ENCODE measurements around the gene C1orf226. TPM values are rescaled to one million over a fixed set of nuclear protein-coding genes. Genes with fewer than 3 reads are reported as not detected.
A peak's percentile ranks its signal among the peaks of the same experiment; 100 is the strongest.

C1orf226 gene
- total and polyA plus RNA-seq, 2 of the 8 experiments (the other 6 are each of a cell fraction or from before 2014, with no cell fraction given) = 8.2 to 18.8 TPM

GRCh38 chr1:162387226-162388082, 5.9 kb downstream of the C1orf226 start:
- Histone ChIP-seq H3K4me3 (ENCODE audit: extremely low read depth in 1 of 4, insufficient read depth in 2 of 4, low read depth in 3 of 4, low read length in 4 of 4) (no peak overlapping the region), H3K14ac (ENCODE audit: insufficient read length) (no peak overlapping the region), H2BK15ac (ENCODE audit: low read length) (no peak overlapping the region), H2BK120ac (replicated peaks; ENCODE audit: low read depth, low read length) (no peak overlapping the region), H4K20me1 (replicated peaks in 1 of 2; ENCODE audit: control insufficient read depth in 1 of 2, insufficient read depth in 2 of 2, low read length in 2 of 2) (no peaks in the 10 kb centered on the region), H3K27ac (ENCODE audit: low read depth, low read length) (no peak overlapping the region), H3K18ac (ENCODE audit: extremely low read depth, low read length) (0 out of 2 replicates have a peak overlapping the region, but pooled peaks have one; percentile 6), H3K23ac (ENCODE audit: insufficient read length) (no peak overlapping the region), H3K27me3 (replicated peaks in 1 of 4; ENCODE audit: control insufficient read depth in 3 of 4, extremely low read depth in 1 of 4, insufficient read depth in 3 of 4, low read length in 3 of 4) (no peaks in the 10 kb centered on the region), H3K56ac (replicated peaks; ENCODE audit: insufficient read length, low read depth, low read length) (no peak overlapping the region), H3K4me2 (ENCODE audit: insufficient read depth in 1 of 2, low read depth in 2 of 2, low read length in 2 of 2) (no peak overlapping the region), H2BK5ac (ENCODE audit: low read depth, low read length) (no peak overlapping the region), H3K23me2 (ENCODE audit: low read depth, low read length) (no peaks in the 10 kb centered on the region), H4K91ac (replicated peaks; ENCODE audit: insufficient read length, low read length) (no peak overlapping the region), H3K4ac (replicated peaks; ENCODE audit: insufficient read length, low read depth, low read length) (no peak overlapping the region), H2BK20ac (ENCODE audit: low read length) (no peak overlapping the region), H3K9ac (replicated peaks in 1 of 4; ENCODE audit: extremely low read depth in 1 of 4, low read depth in 3 of 4, low read length in 3 of 4) (no peak overlapping the region), H3K79me1 (ENCODE audit: low read depth, low read length) (no peaks in the 10 kb centered on the region), H3K4me1 (replicated peaks in 1 of 4; ENCODE audit: control insufficient read depth in 3 of 4, insufficient read depth in 4 of 4, low read length in 3 of 4) (peaks cover 0 to 6% (median 1%) of the 10 kb centered on the region in 4 experiments; a peak in 4 of 7 replicates), H2AK5ac (ENCODE audit: low read depth, low read length) (no peak overlapping the region), H3K9me3 (ENCODE audit: insufficient read depth in 2 of 2, low read depth in 1 of 2, low read length in 1 of 2) (no peaks in the 10 kb centered on the region), H4K5ac (ENCODE audit: insufficient read length, low read depth, low read length) (no peak overlapping the region), H3K36me3 (ENCODE audit: control insufficient read depth in 2 of 4, insufficient read depth in 4 of 4, low read length in 3 of 4) (peaks cover 0 to 5% (median 2%) of the 10 kb centered on the region in 4 experiments; a peak in 1 of 8 replicates), H2BK12ac (ENCODE audit: low read depth, low read length) (no peak overlapping the region), H3K79me2 (ENCODE audit: control insufficient read depth in 1 of 2, insufficient read depth in 2 of 2, low read length in 2 of 2) (no peaks in the 10 kb centered on the region), H4K8ac (ENCODE audit: extremely low read depth, insufficient read depth, low read length) (peak overlapping the region; percentile 59), H2AFZ (ENCODE audit: low read length) (no peak overlapping the region)
- 87% methylated on average over 20 of the region's 20 CpGs; no CpG with 5 or more reads in 1 of the 2 experiments for WGBS, 2 experiments (ENCODE audit: extremely low coverage in 1 of 2, insufficient coverage in 1 of 2, insufficient read length in 1 of 2, insufficient replicate concordance in 2 of 2, low coverage in 1 of 2, low lambda C conversion rate in 2 of 2, missing lambda C conversion rate in 1 of 2)
- DNase-seq (ENCODE audit: low read depth in 1 of 2, low spot score in 2 of 2) = no peak
- no peak for FAIRE-seq
- TF ChIP-seq CHD2 (IDR thresholded peaks at IDR 0.05; ENCODE audit: low read length) (no peak), TCF12 (IDR thresholded peaks at IDR 0.05; ENCODE audit: low read depth, low read length) (no peak), CTBP2 (IDR thresholded peaks at IDR 0.05; ENCODE audit: borderline replicate concordance, insufficient read depth, insufficient read length, low read length) (no peak), TAF1 (IDR thresholded peaks at IDR 0.05; ENCODE audit: low read depth, low read length) (no peak), SP4 (IDR thresholded peaks at IDR 0.05; ENCODE audit: low read length) (no peak), CHD1 (IDR thresholded peaks at IDR 0.05; ENCODE audit: low read depth, low read length) (no peak), SIRT6 (IDR thresholded peaks at IDR 0.05; ENCODE audit: low read length) (no peak), FOSL1 (IDR thresholded peaks at IDR 0.05; ENCODE audit: insufficient read depth, low read depth, low read length) (no peak), HDAC6 (IDR thresholded peaks at IDR 0.05; ENCODE audit: low read depth, low read length) (no peak), MAX (IDR thresholded peaks at IDR 0.05) (no peak), ATF3 (IDR thresholded peaks at IDR 0.05; ENCODE audit: insufficient read depth, low read depth, low read length) (no peak), BCL11A (IDR thresholded peaks at IDR 0.05; ENCODE audit: low read depth in 2 of 2, low read length in 2 of 2) (no peak)
- ChIA-PET CTCF (ENCODE audit: partially characterized antibody) (interaction anchor here (1.2 to 8.1 kb wide), 2 partner anchors 31 to 331 kb away, joined by 4 to 44 read pairs; no protein-coding TSS in a partner anchor), POLR2A (ENCODE audit: partially characterized antibody) (interaction anchor here (1.2 kb wide), 1 partner anchor 9 kb away, joined by 3 read pairs; no protein-coding TSS in a partner anchor)

Data from H1 (cell line).